ENCODE data around the gene PBX1.

Gene PBX1

DNA sequence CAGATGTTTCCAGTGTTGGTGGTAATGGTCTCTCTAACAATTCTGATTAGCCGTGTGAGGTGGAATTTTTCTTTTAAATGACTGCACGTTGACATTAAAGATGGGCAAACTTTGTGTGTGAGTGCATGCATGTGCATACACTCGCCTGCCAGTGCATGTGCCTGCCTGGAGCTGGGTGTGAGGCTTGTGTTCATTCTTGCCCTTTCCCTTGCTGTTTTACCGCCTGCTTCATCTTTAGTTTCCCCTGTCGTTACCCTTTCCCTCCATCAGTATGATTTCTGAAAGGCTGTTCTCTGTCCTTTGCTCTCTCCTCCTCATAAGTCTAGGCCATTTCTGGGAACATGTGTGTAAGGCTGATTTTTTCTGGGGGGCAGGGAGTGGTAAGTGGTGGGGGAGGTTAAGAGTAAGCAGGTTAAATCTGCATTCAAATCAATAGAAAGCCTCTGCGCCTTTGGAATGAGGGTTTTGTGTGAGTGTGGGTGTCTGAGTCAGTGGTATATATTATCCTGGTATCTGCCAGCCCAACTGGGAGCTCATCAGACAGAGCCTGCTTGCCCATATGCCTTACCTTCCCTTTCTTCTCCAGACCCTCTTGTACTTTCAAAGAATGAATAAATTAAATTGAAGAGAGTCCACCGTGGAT lies 112.5 kb downstream of the PBX1 start:
- no peak for DNase-seq

GRCh38 chr1:164671966-164672571 lies 113.1 kb downstream of the PBX1 start:
- no peak for DNase-seq

DNA sequence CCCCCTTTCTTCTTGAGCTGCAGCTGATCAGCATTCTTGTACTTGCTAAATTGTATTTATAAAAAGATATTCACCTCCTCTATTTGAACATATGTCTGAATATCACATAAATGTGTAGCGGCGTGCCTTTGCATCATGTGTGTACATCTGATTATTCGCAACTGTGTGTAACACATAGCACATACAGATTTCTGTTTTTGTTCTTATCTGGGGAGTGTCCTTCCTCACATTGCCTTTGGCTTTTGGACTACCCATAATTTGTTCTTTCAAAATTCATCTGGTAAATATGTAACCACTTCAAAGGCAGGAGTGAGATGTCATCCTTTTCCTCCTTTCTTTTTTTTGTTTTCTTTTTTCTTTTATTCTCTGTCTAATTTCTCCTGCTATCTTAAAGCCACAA lies 113.6 kb downstream of the PBX1 start:
- DNase-seq = no peak

- DNase-seq = no peak
Observed at GRCh38 chr1:164673584-164674214, 114.7 kb downstream of the PBX1 start.

DNA sequence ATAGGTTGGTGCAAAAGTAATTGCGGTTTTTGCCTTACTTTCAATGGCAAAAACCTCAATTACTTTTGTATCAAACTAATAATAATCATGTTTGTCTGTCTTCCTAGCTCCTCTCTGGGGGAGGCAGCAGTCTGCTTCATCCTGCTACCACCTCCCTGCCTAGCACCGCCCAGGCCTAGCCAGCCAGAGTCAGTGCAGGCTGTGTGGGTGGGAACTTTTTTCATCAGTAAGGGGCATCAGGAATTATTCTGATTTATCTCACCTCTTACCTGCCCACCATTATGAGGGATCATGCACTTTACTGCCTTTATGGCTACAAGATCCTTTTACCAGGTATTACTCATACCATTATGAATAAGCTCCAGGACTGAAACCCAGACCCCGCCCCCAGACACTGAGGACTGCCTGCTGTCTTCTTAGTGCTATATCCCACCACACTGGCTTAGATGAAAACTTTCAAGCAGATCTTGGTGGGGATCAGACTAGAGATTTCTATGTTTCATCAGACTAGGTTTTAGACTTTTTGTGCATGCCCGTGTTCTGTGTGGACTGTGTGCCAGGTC lies 116.4 kb downstream of the PBX1 start:
- DNase-seq = no peak

DNA sequence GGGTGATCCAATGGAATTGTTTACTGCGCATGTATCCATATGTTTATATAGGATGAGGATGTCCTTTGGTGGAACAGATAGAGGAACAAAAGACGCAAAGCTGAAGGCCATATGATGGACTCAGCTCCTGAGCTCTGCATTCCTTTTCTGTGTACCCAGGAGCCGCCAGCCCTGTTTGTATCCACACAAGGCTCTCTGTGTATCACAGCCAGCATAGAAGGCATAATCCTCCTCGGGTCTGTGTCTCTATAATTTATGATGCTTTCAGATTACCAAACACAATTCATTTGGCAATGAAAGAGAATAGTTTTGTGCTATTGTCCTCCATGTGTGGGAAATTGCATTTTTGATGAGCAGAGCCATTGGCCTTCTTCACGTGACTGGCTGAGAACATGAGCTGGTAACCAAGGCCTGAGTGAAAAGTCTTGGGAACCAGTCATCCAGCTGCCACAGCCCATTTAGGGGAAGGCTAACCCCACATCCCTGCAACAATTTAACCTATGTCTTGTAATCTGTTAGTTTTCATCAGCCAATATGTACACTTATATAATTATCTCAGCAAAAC lies 119.2 kb downstream of the PBX1 start:
- DNase-seq = no peak

DNA sequence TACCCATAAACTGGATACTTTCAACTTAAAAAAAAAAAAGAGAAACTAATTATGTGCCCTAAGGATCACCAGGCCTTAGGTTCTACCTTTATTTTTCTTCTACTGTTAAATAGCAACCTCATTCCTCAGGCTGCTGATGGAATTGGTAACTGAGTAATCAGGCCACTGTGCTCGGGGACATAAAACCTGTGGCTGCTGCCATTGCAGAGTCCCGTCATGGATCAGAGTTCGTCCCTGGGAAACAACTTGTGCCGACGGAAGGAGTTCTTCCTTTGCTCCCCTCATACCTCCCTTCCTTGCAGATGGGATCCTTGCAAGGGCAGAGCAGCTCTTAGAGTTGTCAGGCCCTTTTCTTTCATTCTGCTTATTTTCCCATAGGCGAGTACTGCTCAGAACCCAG lies 123.6 kb downstream of the PBX1 start:
- DNase-seq = no peak

DNA sequence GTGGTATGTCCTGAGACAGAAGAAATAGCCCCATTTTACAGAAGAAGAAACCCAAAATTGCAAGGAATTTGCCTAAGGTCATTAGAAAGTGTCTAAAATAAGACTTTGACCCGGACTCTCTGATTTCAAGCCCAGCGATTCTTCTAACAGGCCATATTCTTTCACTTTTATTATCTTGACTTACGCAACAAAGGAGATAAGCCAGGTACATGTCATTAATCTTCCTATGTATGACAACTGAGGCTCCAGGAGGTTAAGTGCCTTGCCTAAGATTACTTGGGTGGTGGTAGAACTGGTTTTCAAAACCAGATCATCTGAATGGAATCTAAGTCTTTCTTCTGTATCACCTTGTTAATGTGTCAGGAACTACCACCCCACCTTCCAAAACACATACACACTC lies 124.3 kb downstream of the PBX1 start:
- DNase-seq = no peak

GRCh38 chr1:164685266-164686035 lies 126.5 kb downstream of the PBX1 start:
- DNase-seq = no peak

GRCh38 chr1:164687777-164688176 lies 128.8 kb downstream of the PBX1 start:
- no peak for DNase-seq

- DNase-seq = no peak
Observed at GRCh38 chr1:164688791-164689190, 129.8 kb downstream of the PBX1 start.

GRCh38 chr1:164689672-164690511 lies 130.9 kb downstream of the PBX1 start:
- no peak for DNase-seq

DNA sequence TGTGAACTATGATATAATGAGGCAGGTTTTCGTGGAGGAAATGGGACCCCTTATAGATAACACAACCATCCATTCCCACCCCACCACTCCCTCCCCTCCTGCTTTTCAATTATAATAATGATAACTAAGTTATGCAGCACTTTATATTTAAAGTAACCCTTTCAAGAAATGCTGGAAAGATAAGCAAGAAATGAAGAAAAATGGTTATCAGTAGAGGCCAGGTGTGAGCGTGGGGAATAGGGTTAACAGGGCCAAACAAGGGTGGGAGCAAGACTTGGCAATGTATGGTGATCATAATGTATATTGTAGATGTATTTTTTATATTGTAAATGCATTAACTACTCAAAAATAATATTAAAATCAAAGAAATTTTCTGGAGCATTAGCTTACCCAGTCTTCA lies 133.4 kb downstream of the PBX1 start:
- no peak for DNase-seq

DNA sequence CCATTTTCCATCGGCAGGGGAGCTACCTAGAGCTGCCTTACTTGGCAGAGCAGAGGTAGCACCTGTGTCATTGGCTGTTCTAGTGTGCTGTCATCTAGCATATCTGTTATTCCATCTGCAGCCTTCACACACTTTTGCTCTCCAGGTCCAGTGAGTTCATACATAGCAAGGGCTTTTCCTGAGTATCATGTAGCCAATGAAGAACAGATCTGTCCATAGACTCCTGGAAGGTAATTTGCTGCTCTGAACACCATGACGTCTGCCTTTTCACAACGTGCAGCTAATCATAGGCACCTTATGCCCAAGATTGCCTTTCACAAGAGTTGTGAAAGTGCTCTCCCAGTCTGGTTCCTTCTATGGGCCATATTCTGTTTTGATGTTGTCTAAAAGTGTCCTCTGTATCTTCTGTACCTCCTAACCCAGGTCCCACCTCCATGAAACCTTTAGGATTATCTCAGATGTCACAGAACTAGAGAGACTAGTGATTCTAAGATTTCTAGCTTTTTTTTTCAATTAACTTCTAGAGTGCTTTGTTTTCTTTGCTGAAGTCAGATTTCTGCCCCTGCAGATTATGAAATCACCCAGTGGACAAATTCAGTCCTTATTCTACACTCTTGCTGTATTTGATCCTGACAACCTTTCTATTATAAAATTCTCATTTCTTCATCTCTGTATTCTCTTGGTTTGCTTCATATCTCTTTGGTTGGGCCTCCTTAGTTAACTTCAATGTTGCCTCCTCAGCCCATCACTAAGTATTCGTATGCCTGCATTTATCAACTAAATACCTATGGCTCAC lies 134.8 kb downstream of the PBX1 start:
- no peak for DNase-seq

- DNase-seq = no peak
Observed at GRCh38 chr1:164694505-164694904, 135.5 kb downstream of the PBX1 start.

GRCh38 chr1:164695956-164696665 lies 137.1 kb downstream of the PBX1 start:
- no peak for DNase-seq

GRCh38 chr1:164699815-164700491 lies 141.0 kb downstream of the PBX1 start:
- DNase-seq = no peak

GRCh38 chr1:164700683-164701082 lies 141.7 kb downstream of the PBX1 start:
- DNase-seq = no peak

DNA sequence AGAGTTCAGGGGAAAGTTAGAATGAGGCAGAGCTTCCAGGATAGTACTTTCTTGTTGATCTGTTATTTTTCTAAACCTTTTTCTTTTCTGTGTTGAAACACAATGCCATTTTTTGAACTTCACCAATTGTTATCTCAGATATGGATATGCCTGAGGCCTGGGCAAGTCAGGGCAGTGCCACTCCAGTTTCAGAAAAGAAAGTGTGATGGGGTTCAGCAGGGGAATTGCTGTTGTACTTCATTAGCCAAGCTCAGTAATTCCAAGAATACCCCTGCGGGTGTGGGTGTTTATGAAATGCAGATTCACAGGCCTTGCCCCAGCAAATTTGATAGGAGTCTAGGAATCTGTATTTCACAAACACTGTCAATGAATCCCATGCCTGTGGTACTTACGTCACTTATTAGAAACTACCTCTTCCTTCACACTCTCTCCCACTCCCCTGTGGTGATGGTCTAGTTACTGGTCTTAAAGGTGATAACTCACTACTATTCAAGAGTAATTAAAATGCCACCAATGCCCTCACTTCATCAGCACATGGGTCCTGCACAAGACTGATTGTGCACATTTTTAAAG lies 142.3 kb downstream of the PBX1 start:
- no peak for DNase-seq

GRCh38 chr1:164702216-164702615 lies 143.2 kb downstream of the PBX1 start:
- no peak for DNase-seq
